Activated CD4-positive, CD25-positive, alpha-beta regulatory T cell treated with anti-CD3 and anti-CD28 coated beads, Interleukin-2, amount 50 U/mL, for 16 hours (primary cell): ENCODE results near the gene MAD1L1.

Source experiments
- DNase-seq: peaks from one replicate; pipeline ENCODE4 v3.0.0-alpha.2; 2020; ENCODE audit warnings: low read depth, low spot score

MAD1L1 gene

DNA sequence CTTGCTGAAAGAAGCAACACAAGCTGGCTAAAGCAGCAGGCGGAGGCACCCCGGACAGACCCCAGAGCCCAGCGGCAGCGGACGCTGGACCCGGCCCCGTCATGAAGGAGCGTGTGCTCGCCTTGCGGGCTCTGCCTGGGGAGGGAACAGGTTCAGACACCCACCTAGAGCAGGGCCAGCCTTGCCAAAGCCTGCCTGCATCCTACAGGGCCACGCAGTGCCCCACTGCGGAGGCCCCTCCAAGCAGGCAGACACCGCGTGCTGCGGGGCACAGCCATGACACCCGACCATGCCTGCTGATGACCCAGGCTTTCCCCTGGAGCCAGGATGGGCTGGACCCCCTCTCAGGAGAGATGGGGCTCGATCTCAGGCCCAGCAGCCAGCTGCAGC is 91.7 kb downstream of the MAD1L1 start:
- no peak for DNase-seq

DNA sequence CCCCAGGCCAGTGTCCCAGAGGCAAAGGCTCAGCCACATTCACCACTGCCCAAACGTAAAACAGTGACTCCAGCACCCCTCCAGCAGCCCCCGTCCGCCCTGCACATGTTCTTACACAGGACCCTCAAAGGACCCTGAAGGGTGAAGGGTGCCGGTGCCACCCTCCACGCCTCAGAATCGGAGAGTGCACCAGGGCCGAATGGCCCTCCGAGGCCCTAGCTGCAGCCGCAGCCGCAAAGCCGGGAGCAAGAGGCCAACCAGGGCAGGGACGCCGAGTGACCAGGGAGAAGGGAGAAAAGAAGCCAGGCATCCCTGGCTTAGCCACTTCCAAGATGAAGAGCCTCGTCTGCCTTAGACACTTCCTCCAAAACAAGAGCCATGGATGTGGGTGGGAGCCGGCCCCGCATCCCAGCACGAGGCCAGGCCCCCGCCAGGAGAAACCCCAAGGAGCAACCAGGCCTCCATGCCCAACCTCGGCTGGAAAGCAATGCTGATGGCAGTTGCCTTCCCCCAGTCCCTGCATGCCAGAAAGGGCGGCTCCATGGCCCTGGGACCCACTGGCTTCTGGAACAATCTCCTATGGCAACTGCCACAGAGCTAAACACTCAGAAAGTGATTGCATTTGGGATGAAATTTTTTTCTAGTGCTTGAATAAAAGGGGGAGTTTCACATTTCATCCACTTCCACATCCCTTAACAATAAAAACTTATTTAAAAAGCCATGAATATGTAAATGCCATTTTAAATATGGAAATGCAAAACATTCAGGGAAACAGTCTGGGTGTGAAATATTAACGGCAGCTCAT is 92.3 kb downstream of the MAD1L1 start:
- no peak for DNase-seq

GRCh38 chr7:2139004-2139699 is 93.6 kb downstream of the MAD1L1 start:
- no peak for DNase-seq

GRCh38 chr7:2138146-2138765 is 94.5 kb downstream of the MAD1L1 start:
- no peak for DNase-seq

DNA sequence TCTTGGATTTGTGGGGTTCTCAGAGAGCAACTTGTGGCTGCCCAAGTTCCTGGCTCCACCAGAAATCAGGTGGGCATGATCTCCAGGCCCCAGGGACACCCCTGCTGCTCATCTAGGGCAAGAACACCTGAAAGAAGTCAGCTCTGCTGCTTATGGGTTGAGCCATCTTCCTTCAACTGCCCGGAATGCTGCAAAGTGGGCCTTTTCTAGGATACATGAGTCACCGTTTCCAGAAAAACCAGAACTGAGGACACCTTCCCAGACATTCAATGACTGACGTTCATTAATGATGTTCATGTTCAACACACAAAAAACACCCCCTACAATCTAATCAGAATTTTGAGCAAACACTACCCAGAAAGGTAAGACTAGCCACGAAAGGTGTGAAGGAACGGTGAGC is 98.0 kb downstream of the MAD1L1 start:
- DNase-seq, result no peak

DNA sequence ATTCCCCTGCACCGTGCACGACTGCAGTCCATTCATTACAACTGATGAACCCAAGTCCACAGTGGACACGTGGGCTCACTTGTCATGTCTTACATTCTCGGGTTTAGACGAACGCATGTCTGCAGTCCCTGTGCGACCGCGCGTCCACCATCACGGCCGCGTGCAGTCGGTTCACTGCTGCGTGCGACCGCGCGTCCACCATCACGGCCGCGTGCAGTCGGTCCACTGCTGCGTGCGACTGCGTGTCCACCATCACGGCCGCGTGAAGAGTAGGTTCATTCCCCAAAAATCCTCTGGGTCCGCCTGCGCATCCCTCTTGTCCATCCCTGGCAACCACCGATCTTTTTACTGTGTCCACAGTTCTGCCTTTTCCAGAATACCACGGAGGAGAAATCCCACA is 100.5 kb downstream of the MAD1L1 start:
- DNase-seq, result no peak

- DNase-seq, result no peak
These were observed 100.9 kb downstream of the MAD1L1 start for GRCh38 chr7:2131800-2132199.

- DNase-seq, result no peak
These were observed 101.4 kb downstream of the MAD1L1 start for GRCh38 chr7:2131341-2131740.

GRCh38 chr7:2130096-2130375 is 102.7 kb downstream of the MAD1L1 start:
- DNase-seq, result no peak

GRCh38 chr7:2129323-2130095 is 103.2 kb downstream of the MAD1L1 start:
- no peak for DNase-seq

DNA sequence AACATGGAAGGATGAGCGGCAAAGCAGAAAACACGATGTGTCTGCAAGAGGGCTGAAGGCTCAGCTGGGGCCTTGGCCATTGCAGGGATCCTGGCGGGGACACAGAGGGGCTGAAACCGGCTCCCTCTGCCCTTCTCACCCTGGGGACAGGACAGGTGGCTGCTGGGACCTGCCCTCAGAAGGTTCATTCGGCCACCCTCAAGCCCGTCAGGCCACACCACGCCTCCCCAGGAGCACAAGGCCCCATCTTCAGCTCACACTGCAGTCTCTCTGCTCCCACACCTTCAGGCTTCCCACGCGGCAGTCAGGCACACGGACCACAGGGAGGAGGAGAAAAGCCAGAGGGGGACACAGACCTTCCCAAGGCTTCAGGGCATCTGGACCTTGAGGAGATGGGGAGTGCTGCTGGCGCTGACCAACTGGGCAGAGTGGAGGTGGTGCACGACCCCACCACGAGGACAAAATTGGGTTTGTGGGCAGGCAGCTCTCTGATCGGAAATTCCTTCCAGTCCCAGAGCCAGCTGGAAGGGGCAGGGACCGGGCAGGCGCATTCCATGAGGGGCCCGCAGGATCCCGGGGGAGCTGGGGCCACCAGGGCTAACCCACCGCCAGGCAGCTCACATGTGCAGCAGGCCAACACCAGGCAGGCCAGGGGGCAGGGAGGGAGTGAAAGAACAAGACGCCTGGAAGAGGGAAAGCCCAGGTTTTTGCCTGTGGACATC is 104.0 kb downstream of the MAD1L1 start:
- DNase-seq, result no peak

GRCh38 chr7:2126621-2127020 is 106.1 kb downstream of the MAD1L1 start:
- no peak for DNase-seq

- no peak for DNase-seq
These were observed 106.8 kb downstream of the MAD1L1 start for GRCh38 chr7:2125931-2126330.

DNA sequence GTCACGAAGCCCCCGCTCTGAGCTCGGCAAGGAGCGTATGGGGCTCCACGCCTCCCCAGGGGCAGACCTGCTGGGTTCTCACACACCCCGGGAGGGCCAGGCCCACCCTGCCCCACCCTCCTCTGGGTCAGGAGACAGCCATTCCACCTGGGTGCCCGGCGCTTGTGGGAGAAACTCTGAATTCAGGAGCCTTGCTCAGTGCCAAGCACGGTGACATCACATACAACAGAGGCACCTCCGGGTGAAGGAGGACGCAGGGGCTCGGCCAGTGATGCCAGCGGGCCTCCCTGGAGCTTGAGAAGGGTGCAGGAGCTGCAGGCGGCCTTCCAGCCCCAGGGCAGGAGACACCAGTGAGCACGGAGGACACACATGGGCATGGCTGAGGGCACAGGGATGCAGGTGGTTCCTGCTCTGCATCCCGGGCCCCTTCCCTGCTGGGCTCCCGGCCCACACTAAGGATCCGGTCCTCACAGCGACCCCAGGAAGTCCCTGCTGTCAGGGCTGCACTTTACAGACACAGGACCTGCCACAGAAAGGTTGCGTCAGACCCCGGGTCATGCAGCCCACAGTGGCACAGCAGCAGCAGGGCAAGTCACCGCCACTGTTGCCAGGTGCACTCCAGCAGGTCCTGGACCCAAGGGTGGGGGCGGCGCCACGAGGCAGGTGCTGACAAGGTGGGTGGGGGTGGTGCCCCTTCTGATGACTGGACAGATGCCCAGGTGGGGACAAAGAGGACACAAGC is 108.0 kb downstream of the MAD1L1 start:
- DNase-seq, result no peak

GRCh38 chr7:2123916-2124315 is 108.8 kb downstream of the MAD1L1 start:
- no peak for DNase-seq

- no peak for DNase-seq
These were observed 109.4 kb downstream of the MAD1L1 start for GRCh38 chr7:2123360-2123759.

DNA sequence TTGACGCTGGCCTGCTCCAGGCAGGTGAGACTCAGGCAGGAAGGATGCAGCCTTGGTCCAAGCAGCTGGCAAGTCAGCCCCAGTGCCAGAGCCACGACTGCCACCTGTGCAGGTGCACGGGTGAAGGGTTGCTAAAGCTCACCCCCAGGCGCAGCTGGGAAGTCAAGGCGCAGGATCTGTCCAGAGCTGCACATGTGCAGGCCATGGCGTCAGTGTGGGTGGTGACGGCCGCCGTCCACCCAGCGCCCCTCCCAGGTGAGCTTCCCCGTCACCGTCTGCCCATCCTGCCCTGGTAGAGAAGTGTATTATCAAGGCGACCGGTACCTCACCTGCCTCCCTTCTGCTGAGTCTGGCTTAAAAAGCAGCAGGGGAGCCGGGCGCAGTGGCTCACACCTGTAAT is 110.1 kb downstream of the MAD1L1 start:
- DNase-seq, result no peak

DNA sequence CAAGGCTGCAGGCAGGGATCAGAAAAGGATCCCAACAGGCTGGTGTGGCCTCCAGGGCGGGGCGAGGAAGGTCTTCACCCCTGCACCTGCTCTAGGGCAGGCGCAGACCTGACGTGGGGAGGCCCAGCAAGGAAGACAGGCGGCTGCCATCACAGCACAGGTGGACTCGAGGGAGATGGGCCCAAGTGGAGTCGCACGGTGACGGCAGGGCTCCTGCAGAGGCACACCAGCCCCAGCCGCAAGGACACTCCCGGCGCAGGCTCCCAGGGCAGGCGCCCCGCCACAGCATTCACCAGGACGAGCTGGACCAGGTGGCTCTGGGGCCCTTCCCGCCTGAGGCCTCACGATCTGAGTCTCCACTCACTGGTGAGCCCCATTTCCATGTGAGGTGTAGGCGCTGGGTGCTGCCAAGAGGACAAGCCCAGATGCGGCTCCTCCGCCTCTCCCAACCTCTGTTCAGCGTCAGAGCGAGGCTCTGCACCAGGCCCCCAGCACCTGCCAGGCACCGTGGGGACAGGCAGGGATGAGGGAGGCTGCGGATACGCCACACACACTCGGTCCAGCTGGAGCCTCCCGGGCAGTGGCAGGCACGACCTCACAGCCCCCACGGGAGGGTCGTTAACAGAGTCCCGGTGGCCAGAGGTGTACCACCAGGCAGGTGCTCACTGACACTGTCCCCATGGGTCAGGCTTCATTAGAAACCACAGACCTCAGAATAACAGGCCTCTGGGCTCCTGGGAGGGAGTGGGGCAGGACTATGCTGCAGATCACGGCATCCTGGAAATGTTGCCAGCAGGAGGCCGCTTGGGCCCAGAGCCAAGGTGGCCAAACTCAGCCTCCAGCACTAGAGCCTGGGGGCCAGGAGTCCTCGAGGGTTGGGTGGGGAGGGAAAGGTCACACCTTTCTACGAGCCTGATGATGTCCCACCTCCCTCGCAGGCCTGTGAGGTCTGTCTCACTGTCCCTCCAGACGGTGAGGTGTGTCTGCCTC is 111.6 kb downstream of the MAD1L1 start:
- no peak for DNase-seq

DNA sequence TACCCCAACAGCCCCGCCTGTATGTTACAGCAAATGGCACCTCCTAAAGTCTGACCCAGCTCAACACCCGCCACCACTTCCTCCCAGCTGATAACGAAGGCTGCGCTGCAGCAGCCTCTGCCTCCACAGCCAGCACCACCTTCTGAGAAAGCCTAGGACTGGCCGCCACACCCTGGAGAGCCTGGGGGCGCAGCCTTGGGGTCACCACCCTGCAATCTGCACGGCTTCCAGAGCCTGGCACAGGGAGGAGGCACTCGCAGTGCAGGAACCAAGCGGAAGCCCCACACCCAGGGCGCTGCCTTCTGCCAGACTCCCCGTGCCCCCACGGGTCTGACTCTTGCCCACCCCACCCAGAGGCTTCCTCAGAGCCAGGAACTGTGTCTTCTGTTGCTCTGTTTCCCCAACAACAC is 112.5 kb downstream of the MAD1L1 start:
- no peak for DNase-seq
